IPS-NIHi7 (cell line): Measurements from ENCODE around the gene RAB18.
"Not testable (repeated sequence)": the region's sequence is repeated elsewhere in the genome, so short reads cannot be mapped to it uniquely, and the experiment has no call there.

Source experiments
- DNase-seq: peaks from one replicate; pipeline ENCODE4 v3.0.0; 2012; ENCODE audit warnings: mixed read lengths; ENCODE audit errors: extremely low spot score

RAB18 gene

GRCh38 chr10:27504808-27505460, 830 bp downstream of the RAB18 start:
- no peak for DNase-seq

DNA sequence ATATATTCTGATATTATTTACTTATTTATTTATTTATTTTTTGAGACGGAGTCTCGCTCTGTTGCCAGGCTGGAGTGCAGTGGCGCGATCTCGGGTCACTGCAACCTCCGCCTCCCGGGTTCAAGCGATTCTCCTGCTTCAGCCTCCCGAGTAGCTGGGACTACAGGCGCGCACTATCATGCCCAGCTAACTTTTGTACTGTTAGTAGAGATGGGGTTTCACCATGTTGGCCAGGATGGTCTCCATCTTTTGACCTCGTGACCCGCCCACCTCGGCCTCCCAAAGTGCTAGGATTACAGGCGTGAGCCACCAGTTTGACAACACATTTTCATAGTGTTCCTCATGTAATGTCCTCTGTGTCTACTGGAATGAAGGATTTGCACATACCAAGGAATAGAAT, 1.4 kb downstream of the RAB18 start:
- DNase-seq: not testable (repeated sequence)

GRCh38 chr10:27506280-27506679, 2.2 kb downstream of the RAB18 start:
- DNase-seq: no peak

DNA sequence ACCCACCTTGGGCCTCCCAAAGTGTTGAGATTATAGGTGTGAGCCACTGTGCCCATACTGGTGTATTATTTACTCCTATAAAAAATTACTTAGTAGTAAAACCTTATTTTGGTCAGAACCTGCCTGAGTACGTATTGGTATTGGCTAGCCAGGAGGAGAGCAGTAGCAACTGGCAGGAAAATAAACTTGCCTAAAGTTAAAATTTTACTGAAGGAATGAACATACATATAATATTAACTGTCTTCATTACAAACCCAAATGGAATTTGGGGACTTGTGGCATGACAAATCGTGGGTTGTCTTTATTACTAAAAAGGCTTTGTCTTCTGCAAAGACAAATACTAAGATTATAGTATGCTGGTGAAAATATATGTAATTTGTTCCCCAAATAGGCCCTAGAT, 8.4 kb downstream of the RAB18 start:
- DNase-seq: no peak

DNA sequence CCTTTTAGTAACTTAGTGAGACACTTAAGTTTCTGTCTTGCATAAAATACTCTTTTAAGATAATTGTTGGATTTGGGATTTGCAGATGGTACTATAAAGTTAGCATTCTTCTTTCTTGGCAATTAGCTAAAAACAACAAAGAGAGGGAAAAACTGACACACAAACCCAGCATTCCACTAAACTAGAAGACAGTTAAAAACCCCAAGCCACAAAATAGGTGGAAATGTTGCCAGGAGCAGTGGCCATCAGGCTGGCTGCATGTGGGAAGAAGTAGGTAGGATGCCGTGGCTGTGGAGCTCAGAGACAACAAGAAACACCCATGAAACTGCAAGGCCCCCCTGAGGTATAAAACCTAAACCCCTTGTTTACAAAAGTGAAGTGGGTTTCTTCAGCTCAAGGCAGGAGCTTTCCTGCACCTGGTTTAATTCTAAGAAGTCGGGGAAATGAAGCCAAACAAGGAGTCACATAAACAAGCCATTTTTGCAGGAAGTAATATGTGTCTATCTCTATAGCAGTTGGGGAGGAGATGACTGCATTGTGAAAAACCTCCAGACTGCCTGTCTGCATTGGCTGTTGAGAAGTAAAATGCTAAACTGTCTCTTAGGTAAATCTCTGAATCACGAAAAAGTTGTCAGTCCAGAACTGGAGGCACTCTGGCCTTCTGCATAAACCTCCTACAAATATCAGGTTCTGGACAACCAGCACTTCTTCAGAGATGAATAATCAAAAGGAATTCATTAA, 9.5 kb downstream of the RAB18 start:
- DNase-seq: no peak

- DNase-seq: no peak
Observed at GRCh38 chr10:27514243-27514642, 10.1 kb downstream of the RAB18 start.

- no peak for DNase-seq
Observed at GRCh38 chr10:27518261-27518660, 14.2 kb downstream of the RAB18 start.

DNA sequence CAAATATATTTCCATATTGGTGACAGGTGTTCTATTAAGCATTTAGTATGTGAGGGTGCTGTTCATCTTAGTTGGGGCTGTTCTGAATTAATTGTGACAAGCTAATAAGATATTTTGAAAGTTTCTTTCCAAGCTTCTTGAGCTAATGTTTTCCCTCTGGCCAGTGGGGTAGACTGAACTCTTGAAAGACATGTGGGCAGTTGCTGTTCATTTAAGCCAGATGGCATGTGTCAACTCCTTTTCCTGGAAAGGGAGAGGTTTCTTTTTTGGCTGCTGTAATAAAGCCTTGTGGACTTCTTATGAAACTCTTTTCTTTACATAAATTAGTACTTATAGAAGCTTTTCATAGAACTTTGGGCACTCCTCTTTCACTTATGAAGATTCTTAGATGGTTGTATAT, 21.7 kb downstream of the RAB18 start:
- DNase-seq: no peak

GRCh38 chr10:27526242-27526641, 22.1 kb downstream of the RAB18 start:
- no peak for DNase-seq

GRCh38 chr10:27527666-27528295, 23.7 kb downstream of the RAB18 start:
- DNase-seq: no peak

- no peak for DNase-seq
Observed at GRCh38 chr10:27529010-27529783, 25.1 kb downstream of the RAB18 start.

GRCh38 chr10:27530477-27530876, 26.4 kb downstream of the RAB18 start:
- DNase-seq: no peak

DNA sequence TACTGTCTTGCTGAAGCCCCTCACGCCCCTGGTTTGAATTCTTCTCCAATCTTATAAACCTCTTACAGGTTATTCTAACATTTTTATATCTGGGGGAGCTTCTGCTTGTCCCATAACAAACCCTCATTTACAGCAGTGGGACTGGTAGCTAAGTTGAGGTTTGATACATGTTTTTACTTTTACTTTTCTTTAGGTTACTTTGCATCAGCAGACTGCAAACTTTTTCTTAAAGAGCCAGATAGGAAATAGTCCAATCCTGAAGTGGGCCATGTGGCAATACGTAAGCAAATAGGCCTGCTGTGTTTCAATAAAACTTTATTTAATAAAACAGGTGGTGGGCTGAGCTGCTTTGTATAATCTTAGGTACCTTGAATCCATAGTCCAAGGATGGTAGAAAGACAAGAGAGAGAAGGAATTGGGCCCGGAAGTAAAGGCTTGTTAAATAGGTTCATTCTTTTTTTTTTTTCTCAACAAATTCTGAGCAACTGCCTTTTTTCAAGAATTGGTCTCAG, 27.3 kb downstream of the RAB18 start:
- DNase-seq: no peak

DNA sequence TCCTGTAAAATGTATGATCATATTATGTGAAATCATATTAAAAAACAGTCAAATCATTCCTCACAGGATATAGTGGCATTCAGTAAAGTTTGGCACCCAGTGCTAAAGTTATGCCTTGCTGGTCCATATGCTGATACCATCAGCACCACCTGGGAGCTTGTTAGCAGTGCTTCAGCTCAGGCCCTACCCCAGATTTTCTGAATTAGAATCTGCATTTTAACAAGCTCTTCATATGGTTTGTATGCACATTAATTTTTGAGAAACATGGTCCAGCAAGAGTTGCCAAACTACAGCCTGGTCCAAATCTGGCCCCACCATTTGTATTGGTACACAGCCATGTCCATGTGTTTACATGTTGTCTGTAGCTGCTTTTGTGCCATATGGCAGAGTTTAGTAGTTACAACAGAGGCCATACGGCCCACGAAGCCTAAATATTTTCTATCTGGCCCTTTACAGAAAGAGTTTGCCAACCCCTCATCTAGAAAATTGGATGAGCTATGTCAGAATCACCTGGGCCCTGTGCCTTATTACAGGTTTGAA, 30.1 kb downstream of the RAB18 start:
- no peak for DNase-seq

GRCh38 chr10:27535317-27535716, 31.2 kb downstream of the RAB18 start:
- no peak for DNase-seq

DNA sequence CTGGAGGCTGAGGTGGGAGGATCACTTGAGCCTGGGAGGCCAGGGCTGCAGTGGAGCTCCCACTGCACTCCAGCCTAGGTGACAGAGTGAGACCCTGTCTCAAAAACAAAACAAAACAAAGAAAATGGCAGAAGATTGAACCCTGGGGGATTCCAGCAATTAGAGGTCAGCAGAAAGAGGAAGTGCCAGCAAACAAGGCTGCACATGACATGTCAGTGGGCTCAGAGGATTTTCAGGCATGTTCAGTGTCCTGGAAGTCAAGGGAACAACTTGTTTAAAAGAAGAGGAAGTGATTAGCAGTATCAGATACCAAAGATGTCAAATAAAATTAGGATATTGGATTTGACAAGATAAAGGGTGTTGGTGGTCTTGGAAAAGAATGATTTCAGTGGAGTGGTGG, 32.3 kb downstream of the RAB18 start:
- DNase-seq: no peak

GRCh38 chr10:27537166-27537565, 33.1 kb downstream of the RAB18 start:
- DNase-seq: no peak

DNA sequence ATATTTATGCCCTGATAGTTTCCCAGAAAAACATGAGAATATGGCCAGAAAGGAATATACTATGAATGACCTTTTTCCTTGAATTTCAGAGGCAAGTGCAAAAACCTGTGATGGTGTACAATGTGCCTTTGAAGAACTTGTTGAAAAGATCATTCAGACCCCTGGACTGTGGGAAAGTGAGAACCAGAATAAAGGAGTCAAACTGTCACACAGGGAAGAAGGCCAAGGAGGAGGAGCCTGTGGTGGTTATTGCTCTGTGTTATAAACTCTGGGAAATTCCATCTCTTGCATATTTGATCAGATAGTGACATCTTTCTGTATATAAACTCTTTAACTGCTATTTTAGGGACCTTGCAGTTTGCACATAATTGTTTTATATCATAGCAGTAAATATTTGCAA, 33.7 kb downstream of the RAB18 start:
- DNase-seq: no peak

DNA sequence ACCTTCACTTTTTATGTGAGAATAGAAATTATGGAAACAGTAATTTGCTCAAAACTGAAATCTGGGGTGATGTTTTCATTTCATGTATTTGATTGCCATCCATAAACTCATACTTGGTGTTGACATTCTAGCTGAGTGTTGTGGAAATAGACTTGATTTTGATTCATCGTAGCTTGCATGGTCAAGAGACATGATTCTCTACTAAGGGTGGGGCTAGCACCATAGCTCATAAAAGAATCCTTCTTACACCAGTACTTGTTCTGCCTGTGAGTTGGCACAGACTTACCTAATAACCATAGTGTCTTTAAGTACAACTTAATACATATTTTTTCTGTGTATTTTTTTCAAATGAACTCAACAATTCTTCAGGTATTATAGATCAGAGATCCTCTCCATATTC, 36.6 kb downstream of the RAB18 start:
- DNase-seq: no peak

- no peak for DNase-seq
Observed at GRCh38 chr10:27541796-27542729, 38.0 kb downstream of the RAB18 start.

DNA sequence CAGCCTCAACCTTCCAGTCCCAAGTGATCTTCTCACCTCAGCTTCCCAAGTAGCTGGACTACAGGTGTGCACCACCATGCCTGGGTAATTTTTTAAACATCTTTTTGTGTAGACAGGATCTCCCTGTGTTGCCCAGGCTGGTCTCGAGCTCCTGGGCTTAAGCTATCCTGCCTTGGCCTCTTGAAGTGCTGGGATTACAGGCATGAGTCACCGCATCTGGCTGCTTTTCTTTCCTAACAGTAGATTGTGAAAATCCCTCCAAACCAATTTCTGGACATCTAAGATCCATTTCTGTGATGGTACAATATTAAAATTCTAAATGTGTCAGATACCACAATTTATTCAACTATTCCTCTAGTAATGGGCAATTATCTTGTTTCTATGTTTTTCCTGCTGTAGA, 38.7 kb downstream of the RAB18 start:
- DNase-seq: no peak
